Measurements from ENCODE around the gene ZSCAN26.

Gene ZSCAN26

DNA sequence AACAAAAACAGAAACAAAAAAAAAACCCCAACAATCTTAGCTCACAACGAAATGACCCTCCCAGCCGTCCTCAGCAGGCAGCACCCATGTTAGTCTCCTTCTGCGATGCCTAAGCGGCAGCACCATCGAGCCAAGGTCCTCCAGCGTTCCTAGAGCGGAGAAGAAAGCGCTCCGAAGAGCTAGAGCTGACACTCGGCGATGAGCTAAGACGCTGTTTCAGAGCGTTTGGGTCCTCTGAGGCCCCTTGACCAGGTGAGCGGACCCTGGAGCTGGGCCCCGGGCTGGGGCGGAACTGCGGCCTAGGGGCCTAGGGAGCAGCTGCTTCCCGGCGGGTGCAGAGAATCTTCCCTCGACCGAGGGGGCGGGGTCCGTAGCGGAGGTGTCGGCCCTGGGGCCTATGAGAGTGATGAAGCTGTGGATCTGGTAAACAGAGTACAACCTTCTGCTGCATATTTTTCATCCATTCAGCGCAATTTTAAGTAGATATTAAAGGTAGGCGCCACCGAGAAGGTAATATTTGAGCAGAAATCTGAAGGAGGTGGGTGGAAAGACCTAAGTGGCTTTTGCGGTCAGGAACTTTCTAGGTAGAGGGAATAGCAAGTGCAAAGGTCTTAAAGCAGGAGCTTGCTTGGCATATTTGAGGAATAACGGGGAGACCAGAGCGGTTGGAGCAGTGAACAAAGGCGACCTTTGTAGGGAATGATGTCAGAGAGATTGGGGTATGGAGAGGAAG, at the start of gene ZSCAN26:
ZSCAN26 (plus strand) TSS at position 182 of the 733 bp plus-strand sequence. CDS start 4,777 bp downstream, outside the sequence.
- DNase-seq, result peak; percentile 92

DNA sequence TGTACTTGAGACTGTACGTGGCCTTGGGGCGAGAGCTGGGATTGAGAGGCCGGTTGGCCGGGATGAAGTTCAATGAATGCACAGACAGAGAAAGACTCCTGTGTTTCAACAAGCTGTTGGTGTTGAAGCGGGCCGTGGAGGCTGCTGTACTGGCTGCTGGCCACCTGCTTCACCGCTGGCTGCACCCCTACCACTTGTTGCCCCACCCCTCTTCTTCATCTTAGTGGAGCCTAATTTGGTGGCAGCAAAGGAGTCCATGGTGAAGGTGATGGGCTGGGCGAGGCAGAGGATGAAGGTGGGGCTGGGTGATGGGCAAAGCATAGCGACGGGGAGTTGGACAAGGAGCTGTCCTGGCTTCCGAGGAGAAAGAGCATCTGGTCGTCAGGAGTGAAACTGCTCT, 49.1 kb upstream of the ZSCAN26 start:
- DNase-seq, result no peak

GRCh38 chr6:28218312-28219248, 48.4 kb upstream of the ZSCAN26 start:
- peak; percentile 29 for DNase-seq

DNA sequence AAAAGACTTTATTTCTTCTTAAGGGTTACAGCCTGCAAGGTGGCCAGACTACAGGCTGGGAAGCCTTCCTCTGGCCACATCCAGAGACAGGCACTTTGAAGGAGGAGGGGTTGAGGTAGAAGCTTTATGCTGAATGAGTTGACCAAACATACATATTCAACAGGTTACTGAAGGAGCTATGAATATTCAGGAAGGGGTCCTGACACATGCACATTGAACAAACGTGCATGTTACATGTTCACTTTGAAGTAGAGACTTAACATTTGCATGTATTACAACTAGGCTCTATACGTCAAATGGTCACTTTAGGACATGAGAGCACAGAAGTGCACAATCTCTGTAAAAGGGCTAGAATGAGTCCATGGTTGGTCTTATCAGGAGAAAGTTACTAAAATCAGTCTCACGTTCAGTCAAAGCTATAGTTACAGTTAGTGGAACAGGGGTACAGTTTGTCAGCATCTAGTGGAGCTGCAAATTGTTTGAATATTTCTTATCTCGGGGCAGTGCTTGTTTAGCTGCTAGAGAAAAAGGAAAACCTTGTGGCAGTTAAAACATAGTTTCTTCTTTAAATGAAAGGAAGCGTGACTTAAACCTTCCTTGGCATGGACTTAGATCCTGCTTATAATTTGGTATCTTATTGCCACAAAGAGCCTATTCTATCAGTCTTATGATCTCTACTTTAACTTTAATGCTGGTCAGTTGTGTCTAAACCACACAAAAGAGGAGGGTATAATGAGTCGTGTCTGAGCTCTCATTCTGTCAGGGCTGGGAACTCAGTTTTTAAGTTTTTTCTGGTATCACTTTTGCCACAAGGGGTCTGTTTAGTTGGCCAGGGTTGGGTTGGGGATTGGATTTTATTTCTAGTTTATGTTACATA, 46.4 kb upstream of the ZSCAN26 start:
- no peak for DNase-seq

GRCh38 chr6:28224131-28225055, 42.5 kb upstream of the ZSCAN26 start:
- no peak for DNase-seq

DNA sequence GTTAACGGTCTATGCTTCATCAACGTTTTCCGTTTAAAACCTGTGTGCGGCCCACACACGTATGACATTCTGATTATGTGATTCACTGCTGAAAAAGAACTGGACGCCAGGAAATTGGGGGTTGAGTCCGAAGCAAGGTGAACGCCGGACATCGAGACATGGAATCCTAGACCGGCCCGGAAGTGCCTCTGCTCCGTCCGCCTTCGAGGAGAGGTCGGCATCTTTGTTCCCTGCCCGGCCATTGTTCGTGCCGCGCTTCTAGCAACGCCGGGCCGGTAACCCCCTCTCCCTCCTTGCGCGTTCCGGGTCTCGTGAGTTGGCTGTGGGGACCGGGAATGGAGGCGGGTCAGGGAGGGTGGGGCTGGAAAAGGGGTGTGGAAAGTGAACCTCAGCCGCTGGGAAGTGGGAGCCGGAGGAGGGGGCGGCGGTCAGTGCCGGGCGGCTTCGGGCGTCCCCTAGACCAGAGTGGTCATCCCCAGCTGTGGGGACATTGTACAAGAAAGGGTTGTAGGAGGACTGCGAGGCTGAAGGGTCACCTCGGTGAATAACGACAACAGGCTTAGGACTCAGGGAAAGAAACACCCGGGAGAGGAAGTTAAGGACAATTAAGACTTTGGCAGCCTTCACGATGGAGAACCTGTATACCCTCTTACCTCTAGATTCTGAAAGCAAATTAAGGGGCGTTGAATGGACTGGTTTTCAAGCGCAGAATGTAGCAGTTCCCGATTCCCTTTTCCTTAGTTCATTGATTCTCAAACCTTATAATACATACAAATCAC, 41.7 kb upstream of the ZSCAN26 start, which contains the start of gene ZSCAN9:
ZSCAN9 (plus strand) TSS at position 220 of the 779 bp plus-strand sequence. CDS start 1,810 bp downstream, outside the sequence.
- peak; percentile 60 for DNase-seq

DNA sequence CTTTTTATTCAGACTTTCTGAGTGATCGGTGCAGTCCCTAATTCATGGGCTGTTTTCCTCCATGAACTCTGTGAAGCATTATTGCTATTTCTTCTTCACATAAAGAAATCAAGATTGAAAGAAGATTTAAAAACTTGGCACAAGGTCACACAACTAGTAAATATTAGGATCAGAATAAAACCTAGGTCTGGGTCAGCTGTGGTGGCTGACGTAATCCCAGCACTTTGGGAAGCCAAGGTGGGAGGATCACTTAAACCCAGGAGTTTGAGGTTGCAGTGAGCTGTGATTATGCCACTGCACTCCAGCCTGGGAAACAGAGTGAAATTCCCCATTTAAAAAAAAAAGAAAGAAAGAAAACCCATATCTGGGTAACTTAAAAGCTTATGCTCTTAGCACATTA, 40.5 kb upstream of the ZSCAN26 start:
- no peak for DNase-seq

DNA sequence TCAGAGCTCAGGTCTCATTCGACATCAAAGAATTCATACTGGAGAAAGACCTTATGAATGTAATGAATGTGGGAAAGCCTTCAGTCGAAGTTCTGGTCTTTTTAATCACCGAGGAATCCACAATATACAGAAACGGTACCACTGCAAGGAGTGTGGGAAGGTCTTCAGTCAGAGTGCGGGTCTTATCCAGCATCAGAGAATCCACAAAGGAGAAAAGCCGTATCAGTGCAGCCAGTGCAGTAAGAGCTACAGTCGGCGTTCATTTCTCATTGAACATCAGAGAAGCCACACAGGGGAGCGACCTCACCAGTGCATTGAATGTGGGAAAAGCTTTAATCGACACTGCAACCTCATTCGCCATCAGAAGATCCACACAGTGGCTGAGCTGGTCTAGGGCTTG, 34.2 kb upstream of the ZSCAN26 start:
- no peak for DNase-seq

DNA sequence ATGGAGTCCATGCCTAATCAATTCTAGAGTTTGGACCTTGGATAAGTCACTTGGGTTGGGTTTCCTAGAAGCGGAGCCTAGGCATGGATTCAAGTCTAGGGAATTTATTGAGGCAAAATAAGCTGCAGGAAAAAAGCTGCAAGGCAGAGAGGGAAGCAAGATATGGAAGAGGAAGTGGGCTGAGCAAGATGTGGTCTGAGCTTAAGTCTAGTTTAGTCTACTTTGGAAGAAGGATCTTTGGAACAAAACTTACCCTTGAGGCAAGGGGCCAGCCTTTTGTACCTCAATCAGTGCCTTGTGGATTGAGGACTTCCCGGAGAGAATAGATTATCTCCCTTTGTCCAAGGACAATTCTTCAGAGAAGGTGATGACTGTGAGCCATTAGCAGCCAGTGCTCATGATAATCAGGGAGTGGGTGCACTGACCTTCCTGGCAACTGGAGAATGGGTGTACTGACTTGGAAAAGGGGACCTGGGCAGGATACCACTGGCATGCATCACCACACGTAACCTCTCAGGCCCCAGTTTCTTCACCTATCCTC, 31.0 kb upstream of the ZSCAN26 start:
- DNase-seq, result no peak

- no peak for DNase-seq
These were observed 27.3 kb upstream of the ZSCAN26 start for GRCh38 chr6:28239636-28240035.

DNA sequence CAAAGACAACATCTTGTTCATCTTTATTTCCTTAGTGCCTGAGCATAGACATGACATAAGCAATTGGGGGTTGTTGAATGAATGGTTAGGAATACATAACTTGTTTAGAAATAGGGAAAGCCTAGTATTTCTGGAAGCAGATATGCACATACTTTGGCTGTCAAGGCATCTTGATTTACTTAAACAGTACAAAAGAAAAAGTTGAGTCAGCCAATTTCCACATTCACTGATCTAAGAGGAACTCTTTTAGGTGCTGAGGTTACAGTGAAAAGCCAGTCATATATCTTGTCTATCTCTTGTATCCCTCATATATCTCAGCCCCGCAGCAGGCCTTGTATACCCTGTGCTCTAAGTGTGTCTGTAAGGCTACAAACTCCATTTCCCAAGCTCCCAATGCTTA, 26.5 kb upstream of the ZSCAN26 start:
- no peak for DNase-seq

- DNase-seq, result no peak
These were observed 23.0 kb upstream of the ZSCAN26 start for GRCh38 chr6:28243946-28244345.

GRCh38 chr6:28245206-28245941, 21.6 kb upstream of the ZSCAN26 start:
- DNase-seq, result no peak

GRCh38 chr6:28248916-28249315, 18.0 kb upstream of the ZSCAN26 start:
- no peak for DNase-seq

DNA sequence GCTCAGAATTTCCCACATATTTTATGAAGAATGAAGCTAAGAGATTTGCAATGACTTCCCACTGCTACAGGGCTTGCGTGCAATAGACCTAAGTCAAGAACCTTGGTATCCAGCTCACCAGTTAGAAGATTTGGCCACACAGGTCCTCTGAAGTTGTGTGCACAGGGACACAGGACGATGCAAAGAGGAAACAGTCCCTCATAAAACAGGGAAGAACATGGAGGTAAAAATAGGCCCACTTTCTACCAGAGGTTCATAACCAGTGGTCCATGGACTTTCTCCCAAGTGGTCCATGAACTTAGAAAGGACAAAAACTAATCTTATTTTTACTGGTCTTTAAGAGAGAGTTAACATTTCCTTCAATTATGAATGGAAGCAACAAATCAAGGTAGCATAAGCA, 16.2 kb upstream of the ZSCAN26 start:
- DNase-seq, result no peak

GRCh38 chr6:28251661-28252008, 15.3 kb upstream of the ZSCAN26 start:
- DNase-seq, result no peak

DNA sequence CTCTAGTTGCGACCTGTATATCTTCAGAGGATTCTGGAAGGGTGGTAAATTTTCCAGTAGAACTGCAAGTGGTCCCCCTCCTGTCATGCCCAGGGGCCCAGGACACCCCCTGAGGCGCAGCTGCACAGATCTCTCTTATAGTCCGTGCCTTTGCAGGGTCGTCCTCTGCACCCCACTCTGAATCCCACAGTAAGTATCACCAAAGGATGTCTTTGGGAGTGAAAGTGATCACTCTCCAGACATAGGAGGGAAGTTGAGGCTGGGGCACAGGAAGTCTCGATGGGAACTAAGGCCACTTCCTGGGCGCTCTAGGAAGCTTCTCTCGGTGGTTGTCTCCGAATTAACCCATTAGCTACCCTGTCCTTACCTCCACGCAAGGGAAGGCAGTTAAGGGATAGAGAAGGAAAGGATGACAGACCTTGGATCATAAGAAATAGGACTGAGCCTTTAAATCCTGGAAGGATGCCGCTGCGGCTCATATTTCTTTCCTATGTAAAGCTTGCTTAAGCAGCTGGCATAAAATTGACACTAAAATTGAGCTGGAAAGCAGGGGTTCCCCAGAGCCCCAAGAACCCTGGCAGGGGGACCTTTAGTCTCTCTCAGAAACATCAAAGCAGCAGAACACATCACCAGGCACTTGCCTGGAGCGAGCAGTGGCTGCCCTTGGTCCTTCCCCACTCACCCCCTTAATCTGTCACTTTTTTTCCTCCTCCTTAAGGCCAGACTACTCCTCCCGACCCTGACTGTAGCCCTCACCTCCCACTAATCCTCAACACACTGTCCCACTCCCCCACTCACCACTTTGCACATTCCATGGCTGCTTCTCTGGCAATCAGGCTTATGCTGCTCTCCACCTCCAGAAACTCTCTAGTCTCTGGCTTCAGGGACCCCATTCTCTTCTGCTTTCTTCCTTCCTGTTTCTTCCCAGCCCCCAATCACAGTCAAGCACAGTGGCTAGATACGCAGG, 14.7 kb upstream of the ZSCAN26 start, which contains the start of gene ZKSCAN4:
ZKSCAN4 (minus strand) TSS at position 261 of the 967 bp plus-strand sequence. CDS start 289 bp downstream, outside the sequence.
- DNase-seq, result peak; percentile 90

- DNase-seq, result no peak
These were observed 12.8 kb upstream of the ZSCAN26 start for GRCh38 chr6:28254121-28254519.
